ENCODE measurements around the gene CDH13.

The CDH13 gene

GRCh38 chr16:83318390-83318789 lies 691.6 kb downstream of the CDH13 start:
- no peak for DNase-seq

DNA sequence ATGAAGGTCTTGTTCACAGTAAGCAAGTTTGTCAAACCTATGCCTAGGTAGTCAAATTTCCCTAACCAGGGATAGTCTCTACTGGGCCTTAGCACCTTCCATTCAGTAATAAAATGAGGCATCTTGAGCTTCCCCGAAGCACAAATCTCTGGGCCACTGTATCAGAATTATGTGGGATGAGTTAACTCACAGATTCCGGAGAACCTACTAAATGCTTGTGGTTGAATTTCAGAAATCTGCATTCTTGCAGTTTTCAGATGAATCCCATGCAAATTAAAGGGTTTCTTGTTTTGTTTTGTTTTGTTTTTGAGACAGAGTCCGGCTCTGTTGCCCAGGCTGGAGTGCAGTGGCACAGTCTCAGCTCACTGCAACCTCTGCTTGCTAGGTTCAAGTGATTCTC lies 702.2 kb downstream of the CDH13 start:
- no peak for DNase-seq

DNA sequence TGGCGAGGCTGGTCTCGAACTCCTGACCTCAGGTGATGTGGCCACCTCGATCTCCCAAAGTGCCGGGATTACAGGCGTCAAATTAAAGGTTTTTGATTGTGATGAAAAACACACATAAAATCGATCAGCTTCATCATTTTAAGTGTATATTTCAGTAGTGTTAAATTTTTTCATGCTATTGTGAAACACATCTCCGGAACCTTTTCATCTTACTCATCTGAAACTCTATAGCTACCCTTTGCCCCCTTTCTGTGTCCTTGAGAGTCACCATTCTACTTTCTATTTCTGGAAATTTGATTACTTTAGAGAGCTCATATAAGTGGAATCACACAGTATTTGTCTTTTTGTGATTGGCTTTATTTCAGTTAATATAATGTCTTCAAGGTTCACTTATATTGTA lies 702.7 kb downstream of the CDH13 start:
- DNase-seq = no peak

DNA sequence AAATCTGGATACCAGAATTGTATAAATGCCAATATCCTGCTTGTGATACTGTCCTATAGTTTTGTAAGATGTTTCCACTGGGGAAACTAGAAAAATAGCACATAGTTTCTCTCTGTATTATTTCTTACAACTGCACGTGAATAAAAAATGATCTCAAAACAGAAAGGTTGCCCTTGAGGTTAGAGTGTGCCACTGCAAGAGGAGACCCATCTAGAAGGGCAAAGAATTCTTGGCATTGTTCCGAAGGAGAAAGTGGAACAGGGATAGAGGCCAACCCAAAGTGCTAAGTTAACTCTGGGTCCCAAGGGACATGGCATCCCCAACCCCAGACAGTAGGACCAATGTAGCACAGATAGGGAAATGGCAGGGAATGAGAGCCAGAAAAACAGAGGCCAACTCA lies 703.5 kb downstream of the CDH13 start:
- no peak for DNase-seq

DNA sequence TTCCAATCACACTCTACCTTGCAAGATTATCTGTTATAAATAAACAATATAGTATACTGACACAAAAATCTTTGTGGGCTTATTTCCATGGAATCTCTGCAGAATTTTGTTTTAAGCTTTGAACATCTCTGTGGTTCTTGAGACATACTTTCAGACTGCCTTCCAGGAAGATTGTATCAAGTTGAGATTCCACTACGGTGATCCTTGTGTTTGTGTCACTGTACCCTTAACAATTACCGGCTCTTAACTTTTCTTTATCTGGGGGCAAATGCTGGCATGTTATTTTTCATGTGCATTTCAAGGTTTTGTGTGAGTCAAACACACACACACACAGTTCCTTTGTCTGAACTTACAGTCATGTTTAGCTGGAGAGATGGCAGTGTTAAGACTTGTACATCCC lies 708.3 kb downstream of the CDH13 start:
- DNase-seq = no peak

GRCh38 chr16:83336603-83337002 lies 709.8 kb downstream of the CDH13 start:
- no peak for DNase-seq

GRCh38 chr16:83338138-83338537 lies 711.4 kb downstream of the CDH13 start:
- DNase-seq = no peak

- no peak for DNase-seq
These were observed 712.2 kb downstream of the CDH13 start for GRCh38 chr16:83338941-83339340.

DNA sequence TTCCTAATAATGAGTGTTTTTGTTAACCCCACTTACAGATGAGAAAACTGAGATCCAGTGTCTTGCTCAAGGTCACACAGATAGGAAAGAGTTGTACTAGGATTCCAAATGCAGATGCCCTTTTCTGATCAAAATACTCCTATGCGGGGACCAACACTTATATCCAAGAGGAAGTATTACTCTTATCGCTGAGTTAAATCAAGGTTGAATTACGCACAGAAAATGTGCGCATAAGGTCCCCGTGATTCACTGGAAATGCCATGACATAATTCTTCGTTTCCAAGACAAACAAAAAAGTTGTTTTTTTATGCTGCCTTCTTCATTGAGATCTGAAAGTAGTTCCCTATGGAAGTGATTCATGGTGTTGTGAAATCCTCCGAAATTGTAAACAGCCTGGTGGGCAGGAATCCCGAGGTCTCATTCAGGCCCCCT lies 717.2 kb downstream of the CDH13 start:
- no peak for DNase-seq

- peak; percentile 2 to 83 (median 57) for DNase-seq
These were observed 719.3 kb downstream of the CDH13 start for GRCh38 chr16:83345846-83346640.

DNA sequence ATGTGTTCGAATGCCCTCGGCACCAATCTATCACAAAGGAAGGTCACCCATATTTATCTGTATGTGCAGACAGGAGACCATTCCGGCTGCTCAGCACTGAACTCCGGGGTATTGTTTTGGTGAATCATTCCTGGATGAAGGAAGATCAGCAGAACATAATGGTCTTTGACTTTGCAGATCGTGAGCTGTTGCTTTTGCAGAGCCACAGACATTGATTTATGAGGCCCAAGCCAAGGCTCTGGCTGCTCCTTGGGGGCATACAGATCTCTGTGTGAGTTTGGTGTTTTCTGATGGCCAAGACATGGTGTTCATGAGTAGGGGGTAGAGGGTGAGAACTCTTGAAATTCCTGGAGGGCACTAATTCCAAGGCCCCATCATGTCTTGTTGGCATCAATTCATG lies 722.2 kb downstream of the CDH13 start:
- no peak for DNase-seq

DNA sequence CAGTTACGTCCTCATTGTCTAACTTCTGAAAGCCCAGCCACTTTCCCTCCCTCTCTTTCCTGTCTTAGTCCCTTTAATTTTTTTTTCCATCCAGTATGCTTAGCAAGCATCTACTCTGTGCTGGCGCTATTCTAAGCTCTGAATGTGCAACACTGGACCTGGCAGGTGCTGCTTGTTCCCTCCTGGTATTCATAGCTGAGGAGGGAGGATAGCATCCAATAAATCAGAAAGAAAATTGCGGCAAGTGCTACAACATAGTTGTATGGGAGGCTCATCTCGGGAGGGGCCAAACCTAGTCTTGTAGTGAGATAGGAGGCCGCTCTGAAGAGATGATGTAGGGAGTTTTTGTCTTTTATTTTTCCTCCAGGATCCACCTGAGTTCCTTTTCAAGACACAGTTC lies 723.7 kb downstream of the CDH13 start:
- DNase-seq = no peak

DNA sequence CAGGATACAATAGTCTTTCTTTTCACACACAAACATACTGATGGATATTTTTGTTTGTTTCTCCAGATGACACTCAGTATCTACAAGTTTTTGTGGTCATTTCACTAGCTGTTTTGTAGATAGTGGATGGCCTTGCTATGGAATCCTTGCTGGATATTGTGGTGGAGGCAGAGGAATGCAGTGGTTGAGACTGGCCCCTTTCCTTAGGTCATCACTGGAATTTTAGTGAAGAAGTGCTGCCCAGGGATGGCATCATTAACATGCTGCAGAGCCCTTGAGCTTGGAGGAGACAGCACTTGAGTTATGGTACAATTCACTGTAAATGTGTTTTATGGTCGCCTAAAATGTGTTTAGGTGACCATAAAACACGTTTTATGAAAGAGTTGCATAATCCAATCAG lies 725.1 kb downstream of the CDH13 start:
- no peak for DNase-seq

DNA sequence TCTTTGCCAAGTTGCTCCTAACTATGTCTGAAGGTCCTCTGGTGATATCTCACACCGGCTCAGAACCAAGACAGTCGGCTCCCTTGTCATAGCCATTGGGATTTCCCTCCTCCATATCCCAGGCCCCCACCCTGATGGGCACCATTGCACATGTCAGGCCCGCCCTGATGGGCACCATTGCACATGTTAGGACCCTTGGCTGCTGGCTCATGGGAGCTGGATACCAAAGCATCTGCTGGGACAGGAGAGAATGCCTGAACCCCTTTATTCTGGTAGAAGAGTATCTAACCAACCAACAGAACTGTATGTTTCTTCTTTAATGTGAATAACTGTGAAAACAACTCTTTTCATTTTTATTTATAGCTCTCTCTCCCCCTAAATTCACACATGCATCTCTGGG lies 726.5 kb downstream of the CDH13 start:
- DNase-seq = no peak

DNA sequence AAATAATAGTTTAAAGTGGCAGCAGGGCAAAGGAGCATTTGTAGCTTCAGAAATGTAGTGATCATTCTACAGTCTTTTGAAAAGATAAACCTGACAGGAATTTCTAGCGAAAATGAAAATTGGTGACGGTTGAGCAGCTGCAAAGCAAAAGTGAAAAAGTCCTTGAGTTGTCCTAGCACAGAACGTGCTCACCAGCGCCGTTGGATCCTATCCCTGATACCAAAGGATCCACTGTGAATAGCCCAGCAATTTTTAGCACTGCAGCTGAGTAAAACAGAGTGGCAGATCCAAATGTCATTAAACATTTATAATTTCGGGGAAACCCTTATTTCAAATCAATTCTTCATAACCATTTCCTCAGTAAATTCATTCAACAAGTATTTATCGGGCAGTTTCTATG lies 727.2 kb downstream of the CDH13 start:
- no peak for DNase-seq

- DNase-seq = no peak
These were observed 728.9 kb downstream of the CDH13 start for GRCh38 chr16:83355570-83356218.

GRCh38 chr16:83356266-83356665 lies 729.5 kb downstream of the CDH13 start:
- peak; percentile 52 to 91 (median 67) for DNase-seq

DNA sequence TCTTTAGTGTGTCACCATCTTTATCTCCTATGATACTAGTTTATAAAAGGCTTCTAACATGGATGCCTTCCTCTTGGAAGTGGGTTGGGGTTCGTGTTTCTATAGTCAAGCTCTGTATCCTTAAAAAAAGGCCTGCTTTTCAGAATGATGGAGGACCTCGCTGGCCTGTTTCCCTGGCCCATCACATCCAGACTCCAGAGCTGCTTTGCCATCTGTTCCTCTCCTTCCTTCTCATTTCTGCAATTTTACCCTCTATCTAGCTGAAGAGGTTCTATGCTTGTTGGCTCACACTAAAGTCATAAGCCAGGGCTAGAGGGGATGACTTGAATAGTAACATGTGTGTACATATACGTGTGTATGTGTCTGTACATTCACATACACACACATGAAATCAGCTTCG lies 730.2 kb downstream of the CDH13 start:
- DNase-seq = no peak

GRCh38 chr16:83363521-83363920 lies 736.8 kb downstream of the CDH13 start:
- no peak for DNase-seq

GRCh38 chr16:83365166-83365565 lies 738.4 kb downstream of the CDH13 start:
- no peak for DNase-seq

DNA sequence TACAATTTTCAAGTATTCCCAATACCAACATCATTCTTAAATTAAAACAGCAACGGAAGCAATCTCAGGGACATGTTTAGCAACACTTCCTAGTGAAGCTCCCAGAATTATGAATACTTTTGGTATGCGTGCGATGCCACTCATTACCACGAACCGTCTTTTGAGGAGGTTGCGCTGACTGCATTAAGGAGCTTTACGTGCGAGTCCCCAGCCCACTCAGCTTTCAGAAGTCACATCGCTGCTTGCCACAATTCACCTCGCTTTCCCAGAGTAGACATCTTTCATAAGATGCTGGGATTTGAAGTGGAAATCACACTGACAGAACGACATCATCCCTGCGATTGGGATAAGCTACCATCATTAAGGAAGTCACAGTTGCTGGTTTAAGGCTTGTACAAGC lies 739.5 kb downstream of the CDH13 start:
- no peak for DNase-seq

GRCh38 chr16:83374979-83375378 lies 748.2 kb downstream of the CDH13 start:
- DNase-seq = no peak

- DNase-seq = no peak
These were observed 763.0 kb downstream of the CDH13 start for GRCh38 chr16:83389751-83390150.

- no peak for DNase-seq
These were observed 764.0 kb downstream of the CDH13 start for GRCh38 chr16:83390759-83391158.

GRCh38 chr16:83392743-83393142 lies 766.0 kb downstream of the CDH13 start:
- DNase-seq = no peak

Measured in NCI-H1417 (cell line).